Progenitor cell of endocrine pancreas (in vitro differentiated cells): Measurements from ENCODE around the gene PLA1A. TPM values are rescaled to one million over a fixed set of nuclear protein-coding genes. Genes with fewer than 3 reads are reported as not detected.

Experiments used
- DNase-seq: peaks from one replicate; pipeline ENCODE4 v3.0.0; 2021; ENCODE audit warnings: low spot score; ENCODE audit not compliant: unreplicated experiment
- H3K27ac Mint-ChIP-seq: 2 replicates; pipeline ENCODE4 v1.8.0; 2021; ENCODE audit warnings: mild to moderate bottlenecking, moderate library complexity, mixed read lengths
- H3K27me3 Mint-ChIP-seq: 2 replicates; pipeline ENCODE4 v1.8.0; 2021; ENCODE audit warnings: mixed read lengths
- H3K36me3 Mint-ChIP-seq: 2 replicates; pipeline ENCODE4 v1.8.0; 2022; ENCODE audit warnings: mixed read lengths; ENCODE audit not compliant: insufficient read depth
- H3K4me1 Mint-ChIP-seq: 2 replicates; pipeline ENCODE4 v1.8.0; 2021; ENCODE audit warnings: low read depth, mixed read lengths
- H3K4me3 Mint-ChIP-seq: 2 replicates; pipeline ENCODE4 v1.8.0; 2021; ENCODE audit warnings: low read depth, mild to moderate bottlenecking, moderate library complexity, mixed read lengths
- H3K9me3 Mint-ChIP-seq: 2 replicates; pipeline ENCODE4 v1.8.0; 2021; ENCODE audit warnings: low read depth, mixed read lengths
- total RNA-seq: library from RNA; stranded (reverse); gene quantifications from 2 replicates; pipeline ENCODE4 v1.2.1, GENCODE V29; 2021
- TF ChIP-seq, protein P1 (sequence below): fragments of 200-600 bp; sonication (generic); IDR thresholded peaks from one replicate; pipeline ENCODE4 v1.5.0; 2021; ENCODE audit warnings: antibody characterized with exemption, mild to moderate bottlenecking; ENCODE audit not compliant: unreplicated experiment

Gene PLA1A
- total RNA-seq, 1 donor from 2014 or later: not detected

DNA sequence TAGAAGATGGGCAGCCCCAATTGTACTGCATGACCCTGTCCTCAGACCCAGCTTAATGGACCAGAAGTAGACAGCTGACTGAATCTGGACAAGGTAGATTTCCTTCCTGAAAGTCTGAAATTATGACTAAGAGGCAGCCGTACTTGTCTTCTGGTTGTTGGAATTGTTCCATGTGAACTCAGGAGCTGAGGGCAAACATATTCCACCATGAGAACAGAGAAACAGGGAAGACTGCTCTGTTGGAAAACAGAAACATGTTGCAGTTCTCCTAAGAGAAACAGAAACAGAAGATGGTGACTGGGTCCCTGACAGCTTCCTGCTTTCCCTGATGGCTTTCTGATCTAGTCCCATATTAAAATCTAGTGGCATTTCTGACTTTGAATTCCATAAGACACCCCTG is 38.6 kb downstream of the PLA1A start:
- no peak for DNase-seq
- Mint-ChIP-seq H3K4me1 (no peaks in the 10 kb centered on the region), H3K27ac (no peak overlapping the region), H3K4me3 (no peak overlapping the region), H3K9me3 (no peaks in the 10 kb centered on the region), H3K27me3 (no peaks in the 10 kb centered on the region), H3K36me3 (peaks cover 2% of the 10 kb centered on the region)
- TF ChIP-seq, protein P1, sequence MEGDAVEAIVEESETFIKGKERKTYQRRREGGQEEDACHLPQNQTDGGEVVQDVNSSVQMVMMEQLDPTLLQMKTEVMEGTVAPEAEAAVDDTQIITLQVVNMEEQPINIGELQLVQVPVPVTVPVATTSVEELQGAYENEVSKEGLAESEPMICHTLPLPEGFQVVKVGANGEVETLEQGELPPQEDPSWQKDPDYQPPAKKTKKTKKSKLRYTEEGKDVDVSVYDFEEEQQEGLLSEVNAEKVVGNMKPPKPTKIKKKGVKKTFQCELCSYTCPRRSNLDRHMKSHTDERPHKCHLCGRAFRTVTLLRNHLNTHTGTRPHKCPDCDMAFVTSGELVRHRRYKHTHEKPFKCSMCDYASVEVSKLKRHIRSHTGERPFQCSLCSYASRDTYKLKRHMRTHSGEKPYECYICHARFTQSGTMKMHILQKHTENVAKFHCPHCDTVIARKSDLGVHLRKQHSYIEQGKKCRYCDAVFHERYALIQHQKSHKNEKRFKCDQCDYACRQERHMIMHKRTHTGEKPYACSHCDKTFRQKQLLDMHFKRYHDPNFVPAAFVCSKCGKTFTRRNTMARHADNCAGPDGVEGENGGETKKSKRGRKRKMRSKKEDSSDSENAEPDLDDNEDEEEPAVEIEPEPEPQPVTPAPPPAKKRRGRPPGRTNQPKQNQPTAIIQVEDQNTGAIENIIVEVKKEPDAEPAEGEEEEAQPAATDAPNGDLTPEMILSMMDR: no peak

DNA sequence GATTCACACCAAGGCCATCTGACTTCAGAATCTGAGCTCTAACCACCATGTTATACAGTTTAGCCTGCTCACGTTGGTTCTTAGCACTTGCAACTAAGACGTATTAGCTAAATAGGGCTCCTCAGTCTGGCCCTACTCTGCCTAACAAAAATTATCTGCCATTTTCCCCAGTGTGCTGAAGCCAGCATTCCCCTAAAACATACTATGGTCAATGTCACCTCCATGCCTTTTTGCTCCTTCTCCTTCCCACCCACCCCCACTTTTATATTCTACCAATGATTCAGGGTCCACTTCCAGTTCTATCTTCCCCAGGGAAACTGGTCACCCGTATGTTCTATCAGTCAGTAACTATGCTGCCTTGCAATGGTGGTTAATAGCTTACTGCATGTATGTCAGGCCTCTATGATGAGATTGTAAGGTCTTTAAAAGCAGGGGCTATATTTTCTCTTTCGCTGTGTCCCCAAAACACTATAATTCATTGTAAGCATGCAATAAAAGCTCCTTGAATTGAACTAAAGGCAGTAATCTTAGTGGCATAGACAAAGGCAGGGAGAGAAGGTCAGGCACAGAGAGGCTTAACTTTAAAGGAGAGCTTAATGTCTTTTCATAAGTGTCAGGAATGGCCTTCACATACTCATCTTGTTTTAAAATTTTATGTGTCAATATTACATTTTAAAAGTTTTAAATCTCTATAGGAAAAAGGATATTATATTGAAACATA is 39.4 kb downstream of the PLA1A start:
- H3K36me3 Mint-ChIP-seq: peaks cover 2% of the 10 kb centered on the region
- no peak overlapping the region for H3K4me3 Mint-ChIP-seq
- no peak for DNase-seq
- H3K27ac Mint-ChIP-seq: no peak overlapping the region
- H3K27me3 Mint-ChIP-seq: no peaks in the 10 kb centered on the region
- TF ChIP-seq, protein P1: no peak
- no peaks in the 10 kb centered on the region for H3K9me3 Mint-ChIP-seq
- H3K4me1 Mint-ChIP-seq: no peaks in the 10 kb centered on the region

DNA sequence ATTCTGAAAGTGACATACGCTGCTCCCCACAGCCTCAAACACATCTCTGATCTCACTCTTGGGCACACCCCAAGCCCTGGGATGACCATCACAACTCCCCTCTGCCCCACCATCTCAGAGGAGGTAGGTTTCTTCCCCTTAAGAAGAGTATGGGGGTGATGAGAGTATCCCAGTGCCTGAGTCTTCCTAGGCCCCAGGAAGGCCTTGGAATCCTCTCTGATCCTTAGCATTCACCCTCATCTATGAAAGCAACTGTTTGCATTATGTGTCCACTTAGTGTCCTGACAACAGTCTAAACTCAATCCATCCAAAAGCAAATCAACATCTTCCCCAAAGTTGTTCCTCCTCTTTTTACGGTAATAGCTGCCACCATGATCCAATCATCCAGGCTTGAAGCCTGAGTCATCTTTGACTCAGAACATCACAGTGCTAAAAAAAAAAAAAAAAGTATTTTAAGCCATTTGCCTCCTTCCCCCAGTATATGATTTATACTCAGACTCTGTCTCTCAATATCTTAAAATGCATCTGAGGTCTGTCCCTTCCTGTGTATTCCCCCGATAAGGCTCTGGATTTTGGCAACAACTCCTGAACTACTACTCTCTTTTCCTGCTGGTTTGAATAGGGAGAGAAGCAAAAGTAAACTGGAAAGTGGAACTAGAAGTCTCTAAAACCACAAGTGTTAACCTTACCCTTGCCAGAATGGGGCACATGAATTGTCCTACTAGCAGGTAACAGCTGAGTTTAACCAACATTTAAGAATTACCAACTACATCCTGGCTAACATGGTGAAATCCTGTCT is 40.2 kb downstream of the PLA1A start:
- no peak for DNase-seq
- TF ChIP-seq, protein P1: no peak
- no peaks in the 10 kb centered on the region for H3K27me3 Mint-ChIP-seq
- H3K9me3 Mint-ChIP-seq: no peaks in the 10 kb centered on the region
- H3K27ac Mint-ChIP-seq: no peak overlapping the region
- no peaks in the 10 kb centered on the region for H3K4me1 Mint-ChIP-seq
- H3K36me3 Mint-ChIP-seq: peaks cover 2% of the 10 kb centered on the region
- no peak overlapping the region for H3K4me3 Mint-ChIP-seq

DNA sequence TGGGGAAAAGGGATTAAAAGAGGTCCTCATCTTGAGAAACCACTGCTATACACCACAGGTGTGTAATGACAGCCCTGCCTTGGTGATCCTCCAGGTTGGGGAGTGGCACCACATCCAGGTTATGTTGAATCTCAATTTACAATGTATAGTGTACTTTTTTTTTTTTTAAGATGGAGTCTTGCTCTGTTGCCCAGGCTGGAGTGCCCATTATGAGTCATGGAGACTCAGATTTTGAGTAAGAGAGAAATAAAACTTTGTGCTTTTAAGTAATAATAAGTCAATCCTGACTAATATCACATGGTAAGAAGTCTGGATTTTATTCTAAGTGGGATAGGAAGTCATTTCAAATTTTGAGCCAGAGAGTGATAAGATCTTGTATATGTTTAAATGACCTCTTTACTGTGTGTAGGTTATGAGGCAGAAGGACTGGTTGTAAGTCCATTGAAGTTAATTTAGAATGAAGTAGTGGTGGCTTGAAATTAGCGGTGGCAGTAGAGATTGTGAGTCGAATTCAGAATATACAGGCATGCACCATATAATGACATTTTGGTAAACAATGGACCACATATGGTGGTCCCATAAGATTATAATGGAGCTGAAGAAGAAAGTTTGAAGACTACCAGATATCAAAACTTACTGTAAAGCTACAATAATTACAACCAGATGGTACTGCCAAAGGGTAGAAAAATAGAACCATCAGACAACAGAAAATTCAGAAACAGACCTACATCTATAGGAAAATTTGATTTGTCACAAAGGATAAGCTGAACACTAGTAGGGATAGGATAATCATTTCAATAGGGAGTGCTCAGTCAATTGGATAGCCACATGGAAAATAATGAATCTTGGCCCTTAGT is 42.0 kb downstream of the PLA1A start:
- TF ChIP-seq, protein P1: no peak
- H3K36me3 Mint-ChIP-seq: peaks cover 2% of the 10 kb centered on the region
- DNase-seq: no peak
- H3K4me1 Mint-ChIP-seq: no peaks in the 10 kb centered on the region
- no peaks in the 10 kb centered on the region for H3K27me3 Mint-ChIP-seq
- H3K4me3 Mint-ChIP-seq: no peak overlapping the region
- H3K27ac Mint-ChIP-seq: no peak overlapping the region
- no peaks in the 10 kb centered on the region for H3K9me3 Mint-ChIP-seq

DNA sequence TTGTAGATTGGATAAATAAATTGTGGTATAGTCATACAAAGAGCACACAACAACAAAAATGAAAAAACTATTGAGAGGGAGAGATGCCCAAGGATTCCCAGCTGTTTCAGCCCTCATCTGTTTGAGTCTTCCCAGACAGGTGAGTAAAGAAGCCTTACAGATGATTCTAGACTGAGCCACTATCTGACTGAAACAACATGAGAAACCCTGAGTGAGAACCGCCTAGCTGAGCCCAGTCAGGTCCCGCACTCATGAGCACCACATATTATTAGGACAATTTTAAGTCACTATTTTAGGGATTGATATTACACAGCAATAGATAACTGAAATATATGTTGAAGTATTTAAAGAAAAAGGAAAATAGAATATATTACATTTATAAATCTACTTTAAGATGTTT is 43.7 kb downstream of the PLA1A start:
- Mint-ChIP-seq H3K27ac (no peak overlapping the region), H3K27me3 (no peaks in the 10 kb centered on the region), H3K36me3 (peaks cover 5% of the 10 kb centered on the region), H3K9me3 (no peaks in the 10 kb centered on the region), H3K4me3 (no peak overlapping the region), H3K4me1 (no peaks in the 10 kb centered on the region)
- no peak for DNase-seq
- TF ChIP-seq, protein P1: no peak
